Heart left ventricle (tissue), 13 donors: ENCODE measurements around the gene DIP2C.

Experiments used
- CTCF ChIP-seq, 12 donors: fragments of 200-600 bp; sonication (generic) in 4 of 12; IDR thresholded peaks; one replicate each; pipeline versions ENCODE4 v1.5.0 to v1.8.0; 2018 to 2022; ENCODE audit warnings: antibody characterized with exemption in 12 of 12, mild to moderate bottlenecking in 5 of 12
- POLR2A ChIP-seq, 2 donors: fragments of 450-650 bp; IDR thresholded peaks; one replicate each; pipeline ENCODE4 v1.6.1; 2017; ENCODE audit warnings: antibody characterized with exemption in 2 of 2, mild to moderate bottlenecking in 2 of 2, moderate library complexity in 2 of 2
- donor health status: ischemic (EF 13 %, LVEDD 7.1; RV severe dilation, severe dysfunction).
- donor health status: DM: no; HTN: yes; CAD: no.
- donor health status: DM: no; HTN: no; CAD: no.
- donor health status: ischemic (EF 25% LVEDD 6.9; RV normal size, moderate dysfunction).
- donor health status: ischemic (EF 25% LVEDD 5.7; RV mildly dilated, moderate dysfunction).
- donor health status: ischemic (EF 35%, LVEDD 5.7; RV mildly dilated, moderate dysfunction).
- donor health status: nonischemic (EF 11% LVEDD 7.7; RV severe dilation, severe dysfunction).
- donor health status: DM: yes; HTN: yes; CAD: no.
- donor health status: PGD.
- donor health status: ischemic (EF 29% LVEDD 5.4; RV normal size, mild dysfunction).
- donor health status: nonischemic (EF 23%, LVEDD 6.1; RV moderate dilation, normal function).

- no peak for TF ChIP-seq CTCF (IDR thresholded peaks at IDR 0.05)
- no peak for TF ChIP-seq POLR2A (IDR thresholded peaks at IDR 0.05)
Measured at GRCh38 chr10:282294-283139, 407.0 kb downstream of the DIP2C start.
